Activated T-cell treated with anti-CD3 and anti-CD28 coated beads, Interleukin-2, amount 50 U/mL, for 24 hours (primary cell): ENCODE data around the gene ZNF69.
"Not testable (repeated sequence)": the region's sequence is repeated elsewhere in the genome, so short reads cannot be mapped to it uniquely, and the experiment has no call there.

Experiments used
- DNase-seq: peaks from one replicate; pipeline ENCODE4 v3.0.0-alpha.2; 2020
- H3K27ac Mint-ChIP-seq: 2 replicates; pipeline ENCODE4 v1.8.0; 2020; ENCODE audit warnings: mild to moderate bottlenecking, mixed read lengths
- H3K27me3 Mint-ChIP-seq: 2 replicates; pipeline ENCODE4 v1.8.0; 2020; ENCODE audit warnings: mixed read lengths
- H3K36me3 Mint-ChIP-seq: 2 replicates; pipeline ENCODE4 v1.8.0; 2020; ENCODE audit warnings: low read depth, mixed read lengths
- H3K4me1 Mint-ChIP-seq: 2 replicates; pipeline ENCODE4 v1.8.0; 2020; ENCODE audit warnings: low read depth, mixed read lengths
- H3K4me3 Mint-ChIP-seq: 2 replicates; pipeline ENCODE4 v1.8.0; 2020; ENCODE audit warnings: mild to moderate bottlenecking, moderate library complexity, mixed read lengths
- H3K9me3 Mint-ChIP-seq: 2 replicates; pipeline ENCODE4 v1.8.0; 2020; ENCODE audit warnings: mixed read lengths

Gene ZNF69

DNA sequence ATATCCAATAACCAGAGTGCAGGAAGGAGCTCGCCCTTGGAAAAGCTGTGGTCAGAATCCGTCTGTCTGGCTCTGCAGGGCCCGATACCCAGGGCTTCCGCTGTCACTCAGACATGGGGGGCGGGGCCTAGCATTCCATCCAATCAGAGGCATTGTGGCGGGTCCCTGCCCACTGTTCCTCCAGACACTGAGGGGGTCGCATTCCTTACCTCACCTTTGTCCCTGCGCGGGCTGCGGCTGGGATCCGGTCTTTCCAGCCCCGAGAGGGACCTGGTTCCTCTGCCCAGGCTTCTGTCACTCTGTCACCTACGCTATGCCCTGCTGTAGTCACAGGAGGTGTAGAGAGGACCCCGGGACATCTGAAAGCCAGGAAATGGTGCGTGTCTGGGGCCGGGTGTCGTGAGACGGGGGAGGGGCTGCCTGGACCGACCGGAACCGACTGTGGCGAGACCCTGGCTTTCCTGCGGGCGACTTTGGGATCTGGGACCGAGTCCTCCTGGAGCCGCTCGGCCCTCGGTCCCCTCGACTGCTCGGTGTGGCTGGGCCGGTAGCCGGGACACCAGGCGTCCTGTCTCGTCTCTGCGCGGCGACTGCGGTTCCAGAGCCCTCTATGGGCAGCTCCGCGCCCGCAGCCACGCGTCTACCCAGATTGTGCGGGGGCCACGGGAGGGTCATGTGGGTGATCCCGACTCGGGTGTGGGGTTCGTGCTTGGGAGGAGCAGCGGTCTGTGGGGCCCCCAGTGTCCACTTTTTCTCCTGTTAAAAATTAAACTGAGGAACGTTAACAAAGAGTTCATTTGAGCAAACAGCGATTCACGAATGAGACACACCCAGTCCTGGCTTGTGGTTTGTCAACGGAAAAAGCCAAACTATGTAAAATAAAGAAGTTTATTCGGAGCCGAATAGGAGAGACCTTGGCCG, at the start of gene ZNF69:
Gene ZNF69, plus strand, starts transcription at position 172 of the 921 bp plus-strand sequence. Its CDS starts 142 bp downstream, at position 314.
- DNase-seq, result peak; percentile 81
- Mint-ChIP-seq H3K36me3 (peaks cover 6% of the 10 kb centered on the region), H3K9me3 (peaks cover 4% of the 10 kb centered on the region), H3K27ac (peak within 1 kb of the TSS; percentile 85), H3K4me1 (peaks cover 25% of the 10 kb centered on the region), H3K4me3 (peak within 1 kb of the TSS; percentile 86), H3K27me3 (no peaks in the 10 kb centered on the region)

DNA sequence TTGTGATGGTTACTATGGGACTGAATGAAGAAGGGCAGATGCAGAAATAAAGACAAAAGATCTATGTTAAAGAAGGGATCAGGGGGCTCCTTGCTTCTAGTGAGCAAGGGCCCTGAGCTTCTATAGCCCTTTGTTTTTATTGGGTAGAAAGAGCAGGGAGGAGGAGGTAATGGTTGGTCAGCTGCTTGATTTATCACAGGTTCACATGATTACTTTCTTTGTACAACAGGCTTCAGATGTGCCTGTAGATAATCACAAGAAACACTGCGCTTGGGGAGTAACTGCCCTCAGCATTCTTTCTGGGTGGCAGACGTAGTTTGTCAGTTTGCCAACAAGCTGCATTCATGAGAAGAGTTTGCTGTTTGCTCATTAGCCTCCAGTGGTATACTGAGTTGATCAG, 43.9 kb upstream of the ZNF69 start:
- no peak overlapping the region for H3K27ac Mint-ChIP-seq
- no peak for DNase-seq

DNA sequence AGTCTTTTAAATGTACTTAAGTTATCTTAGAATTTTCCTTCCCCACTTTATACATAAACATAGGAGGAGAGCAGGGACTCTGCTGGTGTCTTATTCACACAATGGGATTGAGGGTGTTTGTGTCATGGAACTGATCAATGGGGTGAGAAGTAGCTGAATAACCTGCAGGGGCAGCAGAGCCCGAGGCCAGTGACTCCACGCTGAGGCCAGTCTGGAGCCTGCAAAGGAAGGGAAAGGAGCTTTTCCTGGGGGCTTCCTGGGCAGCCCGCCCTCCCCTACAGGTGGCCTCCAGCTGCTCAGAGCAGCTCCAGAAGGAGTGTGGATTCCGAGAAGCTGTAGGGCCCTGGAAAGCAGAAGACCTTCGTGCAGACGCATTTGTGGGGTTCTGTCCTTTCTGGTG, 40.0 kb upstream of the ZNF69 start:
- Mint-ChIP-seq H3K4me1 (peaks cover 26% of the 10 kb centered on the region), H3K4me3 (peak overlapping the region; percentile 82), H3K9me3 (peaks cover 20% of the 10 kb centered on the region), H3K36me3 (peaks cover 26% of the 10 kb centered on the region)
- not testable (repeated sequence) for H3K27me3 Mint-ChIP-seq, H3K27ac Mint-ChIP-seq, DNase-seq

More for the DNA sequence above, 43.9 kb upstream of the ZNF69 start:
- Mint-ChIP-seq H3K9me3 (peaks cover 24% of the 10 kb centered on the region), H3K27me3 (peaks cover 2% of the 10 kb centered on the region), H3K4me3 (no peak overlapping the region), H3K4me1 (peaks cover 11% of the 10 kb centered on the region), H3K36me3 (peaks cover 7% of the 10 kb centered on the region)

DNA sequence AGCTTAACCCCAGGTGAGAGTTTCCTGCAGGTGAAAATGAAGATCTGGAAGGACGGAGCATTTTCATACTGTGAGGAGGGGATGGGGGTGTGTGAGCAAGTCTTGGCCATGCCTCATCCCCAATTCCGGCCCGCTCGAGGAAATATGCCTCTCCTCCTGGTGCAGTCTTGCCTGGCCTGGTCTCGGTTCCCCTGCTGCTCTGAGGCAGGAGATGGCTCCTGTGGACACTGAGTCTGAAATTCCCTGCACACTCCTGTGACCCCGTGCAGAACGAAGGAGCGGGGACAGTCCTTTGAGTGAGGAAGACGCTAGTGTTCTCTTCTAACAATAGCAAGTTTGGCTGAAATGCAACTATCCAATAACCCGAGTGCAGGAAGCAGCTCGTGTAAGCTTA, 39.4 kb upstream of the ZNF69 start:
- peaks cover 26% of the 10 kb centered on the region for H3K4me1 Mint-ChIP-seq
- H3K4me3 Mint-ChIP-seq, result peak overlapping the region; percentile 82
- peaks cover 29% of the 10 kb centered on the region for H3K36me3 Mint-ChIP-seq
- H3K27me3 Mint-ChIP-seq, result peaks cover 2% of the 10 kb centered on the region
- no peak for DNase-seq
- H3K9me3 Mint-ChIP-seq, result peaks cover 22% of the 10 kb centered on the region
- H3K27ac Mint-ChIP-seq, result peak overlapping the region; percentile 77

DNA sequence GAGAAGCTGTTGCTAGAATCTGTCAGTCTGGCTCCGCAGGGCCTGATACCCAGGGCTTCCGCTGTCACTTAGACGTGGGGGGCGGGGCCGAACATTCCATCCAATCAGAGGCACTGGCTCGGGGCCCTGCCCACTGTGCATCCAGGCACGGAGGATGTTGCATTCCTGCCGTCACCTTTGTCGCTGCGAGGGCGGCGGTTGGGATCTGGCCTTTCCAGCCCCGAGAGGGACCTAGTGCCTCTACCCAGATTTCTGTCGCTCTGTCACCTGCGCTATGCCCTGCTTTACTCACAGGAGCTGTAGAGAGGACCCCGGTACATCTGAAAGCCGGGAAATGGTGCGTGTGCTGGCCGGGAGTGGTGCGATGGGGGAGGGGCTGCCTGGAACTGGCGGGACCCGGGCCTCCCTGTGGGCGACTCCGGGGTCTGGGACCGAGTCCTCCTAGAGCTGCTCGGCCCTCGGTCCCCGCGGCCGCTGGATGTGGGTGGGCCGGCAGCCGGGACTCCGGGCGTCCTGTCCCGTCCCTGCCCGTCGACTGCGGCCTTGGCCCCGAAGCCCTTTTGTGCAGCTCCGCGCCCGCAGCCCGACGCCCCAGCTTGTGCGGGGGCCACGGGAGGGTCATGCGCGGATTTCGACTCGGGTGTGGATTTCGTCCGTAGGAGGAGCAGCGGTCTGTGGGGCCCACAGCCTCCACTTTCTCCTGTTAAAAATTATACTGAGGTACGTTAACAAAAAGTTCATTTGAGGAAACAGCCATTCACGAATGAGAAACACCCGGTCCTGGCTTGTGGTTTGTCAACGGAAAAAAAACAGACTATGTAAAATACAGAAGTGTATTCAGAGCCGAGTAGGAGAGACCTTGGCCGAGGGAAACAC, 38.8 kb upstream of the ZNF69 start, which contains the start of gene ZNF439:
Gene ZNF439, plus strand, starts transcription at position 133 of the 876 bp plus-strand sequence. Its CDS starts 142 bp downstream, at position 275.
- peak; percentile 87 for DNase-seq
- H3K27ac Mint-ChIP-seq, result peak within 1 kb of the TSS; percentile 77
- peaks cover 20% of the 10 kb centered on the region for H3K9me3 Mint-ChIP-seq
- peaks cover 34% of the 10 kb centered on the region for H3K36me3 Mint-ChIP-seq
- peak within 1 kb of the TSS; percentile 82 for H3K4me3 Mint-ChIP-seq
- peaks cover 2% of the 10 kb centered on the region for H3K27me3 Mint-ChIP-seq
- H3K4me1 Mint-ChIP-seq, result peaks cover 23% of the 10 kb centered on the region

DNA sequence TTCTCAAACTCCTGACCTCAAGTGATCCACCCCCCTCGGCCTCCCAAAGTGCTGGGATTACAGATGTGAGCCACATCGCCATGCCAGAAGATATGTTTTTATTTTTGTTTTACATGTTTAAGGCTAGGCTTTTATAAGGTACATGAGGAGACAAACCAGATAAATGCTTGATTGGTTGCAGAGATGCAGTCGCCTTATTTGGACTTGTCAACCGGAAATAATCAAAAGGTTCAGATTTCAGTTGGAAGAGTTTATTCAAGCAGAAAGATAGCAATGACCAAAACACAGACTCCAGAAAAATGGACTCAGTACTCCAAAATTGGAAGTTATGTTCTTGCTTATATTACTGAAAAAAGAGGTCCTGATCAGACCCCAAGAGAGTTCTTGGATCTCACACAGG, 37.3 kb upstream of the ZNF69 start:
- peaks cover 23% of the 10 kb centered on the region for H3K9me3 Mint-ChIP-seq
- H3K4me1 Mint-ChIP-seq, result peaks cover 23% of the 10 kb centered on the region
- not testable (repeated sequence) for H3K27ac Mint-ChIP-seq, H3K4me3 Mint-ChIP-seq, DNase-seq, H3K27me3 Mint-ChIP-seq
- H3K36me3 Mint-ChIP-seq, result peaks cover 43% of the 10 kb centered on the region

DNA sequence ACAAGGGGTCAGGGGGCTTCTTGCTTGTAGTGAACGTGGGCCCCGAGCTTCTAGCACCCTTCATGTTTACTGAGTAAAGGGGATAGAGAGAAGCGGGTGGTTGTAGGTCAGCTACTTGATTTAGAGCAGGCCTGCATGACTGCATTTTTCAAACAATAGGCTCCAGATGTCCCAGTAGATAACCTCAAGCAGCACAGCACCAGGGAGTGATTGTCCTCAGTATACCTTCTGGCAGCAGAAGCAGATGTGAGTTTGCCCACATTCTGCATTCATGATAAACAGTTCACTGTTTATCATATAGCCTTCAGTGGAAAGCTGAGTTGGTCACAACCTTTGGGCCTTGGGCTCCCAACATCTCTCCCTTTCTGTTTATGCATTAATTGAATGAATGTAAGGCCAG, 34.2 kb upstream of the ZNF69 start:
- H3K27ac Mint-ChIP-seq, result no peak overlapping the region
- H3K27me3 Mint-ChIP-seq, result peaks cover under 1% of the 10 kb centered on the region
- no peak overlapping the region for H3K4me3 Mint-ChIP-seq
- H3K36me3 Mint-ChIP-seq, result peaks cover 61% of the 10 kb centered on the region
- H3K9me3 Mint-ChIP-seq, result peaks cover 44% of the 10 kb centered on the region
- peaks cover 18% of the 10 kb centered on the region for H3K4me1 Mint-ChIP-seq
- no peak for DNase-seq

DNA sequence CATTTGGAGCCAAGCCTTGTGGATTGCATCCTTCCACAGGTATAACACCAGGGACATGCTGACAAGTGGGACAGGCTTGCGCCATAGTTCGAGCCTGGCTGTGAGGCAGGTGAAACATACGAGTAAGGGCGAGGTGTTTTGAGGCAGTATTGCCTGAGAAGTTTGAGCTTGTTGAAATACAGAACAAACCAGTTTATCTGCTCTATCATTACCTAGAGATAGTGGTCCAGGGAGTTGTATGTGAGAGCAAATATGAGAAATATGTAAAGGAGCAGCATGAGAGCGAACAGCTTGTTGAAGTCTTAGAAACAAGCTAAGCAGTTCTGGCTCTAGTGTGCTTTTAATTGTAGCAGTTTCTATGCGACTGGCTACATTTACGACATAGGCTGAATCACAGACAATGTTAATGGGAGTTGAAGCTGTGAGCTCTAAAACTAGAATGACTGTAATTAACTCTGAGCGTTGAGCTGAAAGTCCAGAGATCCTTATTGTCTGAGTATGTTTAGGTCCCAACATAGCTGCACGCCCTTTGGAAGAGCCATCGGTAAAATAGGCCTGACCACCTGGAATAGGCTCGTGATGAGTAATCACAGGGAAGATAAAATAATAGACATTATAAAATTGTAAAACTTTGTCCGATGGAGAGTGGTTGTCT, 30.9 kb upstream of the ZNF69 start:
- Mint-ChIP-seq H3K36me3 (peaks cover 67% of the 10 kb centered on the region), H3K4me3 (no peak overlapping the region), H3K27me3 (no peaks in the 10 kb centered on the region), H3K9me3 (peaks cover 67% of the 10 kb centered on the region), H3K4me1 (no peaks in the 10 kb centered on the region), H3K27ac (no peak overlapping the region)
- DNase-seq, result no peak

DNA sequence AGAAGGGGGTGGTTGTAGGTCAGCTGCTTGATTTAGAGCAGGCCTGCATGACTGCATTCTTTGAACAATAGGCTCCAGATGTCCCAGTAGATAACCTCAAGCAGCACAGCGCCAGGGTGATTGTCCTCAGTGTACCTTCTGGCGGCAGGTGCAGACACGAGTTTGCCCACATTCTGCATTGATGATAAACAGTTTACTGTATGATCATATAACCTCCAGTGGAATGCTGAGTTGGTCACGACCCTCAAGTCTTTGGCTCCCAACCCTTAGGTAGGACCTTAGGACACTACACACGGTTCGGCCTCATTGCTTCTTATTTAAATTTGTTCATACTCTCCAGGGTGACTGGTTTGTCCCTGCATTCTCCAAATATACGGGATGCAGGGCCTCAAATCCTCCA, 26.9 kb upstream of the ZNF69 start:
- Mint-ChIP-seq H3K36me3 (peaks cover 78% of the 10 kb centered on the region), H3K27ac (no peak overlapping the region), H3K27me3 (no peaks in the 10 kb centered on the region), H3K4me3 (no peak overlapping the region), H3K4me1 (no peaks in the 10 kb centered on the region), H3K9me3 (peaks cover 77% of the 10 kb centered on the region)
- DNase-seq, result no peak

DNA sequence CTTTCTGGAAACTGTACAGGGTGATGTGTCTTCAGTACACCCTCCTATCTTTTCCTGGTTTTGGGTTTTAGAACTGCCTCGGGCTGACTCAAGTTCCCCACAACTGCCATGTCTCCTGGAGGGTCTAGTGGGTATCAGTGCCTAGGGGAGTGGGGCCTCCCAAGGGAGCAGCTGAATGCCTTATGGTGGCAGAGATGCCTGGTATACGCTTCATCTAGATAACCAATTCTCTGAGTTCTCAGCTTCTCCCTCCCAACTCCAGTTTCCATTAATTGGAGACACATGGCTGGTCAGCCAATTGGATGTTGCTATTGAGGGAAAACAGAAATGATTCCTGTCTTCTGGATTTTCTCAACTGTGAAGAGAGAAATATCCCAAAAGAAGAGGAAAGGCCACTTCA, 26.3 kb upstream of the ZNF69 start:
- Mint-ChIP-seq H3K27ac (no peak overlapping the region), H3K27me3 (no peaks in the 10 kb centered on the region), H3K36me3 (peaks cover 78% of the 10 kb centered on the region), H3K9me3 (peaks cover 77% of the 10 kb centered on the region), H3K4me1 (no peaks in the 10 kb centered on the region), H3K4me3 (no peak overlapping the region)
- no peak for DNase-seq

DNA sequence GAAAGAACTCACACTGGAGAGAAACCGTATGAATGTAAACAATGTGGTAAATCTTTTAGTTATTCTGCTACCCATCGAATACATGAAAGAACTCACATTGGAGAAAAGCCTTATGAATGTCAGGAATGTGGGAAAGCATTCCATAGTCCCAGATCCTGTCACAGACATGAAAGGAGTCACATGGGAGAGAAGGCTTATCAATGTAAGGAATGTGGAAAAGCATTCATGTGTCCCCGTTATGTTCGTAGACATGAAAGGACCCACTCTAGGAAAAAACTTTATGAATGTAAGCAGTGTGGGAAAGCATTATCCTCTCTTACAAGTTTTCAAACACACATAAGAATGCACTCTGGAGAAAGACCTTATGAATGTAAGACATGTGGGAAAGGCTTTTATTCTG, 19.8 kb upstream of the ZNF69 start:
- H3K27ac Mint-ChIP-seq, H3K27me3 Mint-ChIP-seq, H3K4me3 Mint-ChIP-seq, DNase-seq, H3K4me1 Mint-ChIP-seq: not testable (repeated sequence)
- Mint-ChIP-seq H3K9me3 (peaks cover 71% of the 10 kb centered on the region), H3K36me3 (peaks cover 76% of the 10 kb centered on the region)

DNA sequence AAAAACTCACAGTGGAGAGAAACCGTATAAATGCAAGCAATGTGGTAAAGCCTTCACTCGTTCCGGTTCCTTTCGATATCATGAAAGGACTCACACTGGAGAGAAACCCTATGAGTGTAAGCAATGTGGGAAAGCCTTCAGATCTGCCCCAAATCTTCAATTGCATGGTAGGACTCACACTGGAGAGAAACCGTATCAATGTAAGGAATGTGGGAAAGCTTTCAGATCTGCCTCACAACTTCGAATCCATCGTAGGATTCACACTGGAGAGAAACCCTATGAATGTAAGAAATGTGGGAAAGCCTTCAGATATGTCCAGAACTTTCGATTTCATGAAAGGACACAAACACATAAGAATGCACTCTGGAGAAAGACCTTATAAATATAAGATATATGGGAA, 19.4 kb upstream of the ZNF69 start:
- H3K36me3 Mint-ChIP-seq, result peaks cover 76% of the 10 kb centered on the region
- no peaks in the 10 kb centered on the region for H3K27me3 Mint-ChIP-seq
- H3K4me3 Mint-ChIP-seq, result no peak overlapping the region
- no peak overlapping the region for H3K27ac Mint-ChIP-seq
- no peak for DNase-seq
- no peaks in the 10 kb centered on the region for H3K4me1 Mint-ChIP-seq
- peaks cover 69% of the 10 kb centered on the region for H3K9me3 Mint-ChIP-seq

DNA sequence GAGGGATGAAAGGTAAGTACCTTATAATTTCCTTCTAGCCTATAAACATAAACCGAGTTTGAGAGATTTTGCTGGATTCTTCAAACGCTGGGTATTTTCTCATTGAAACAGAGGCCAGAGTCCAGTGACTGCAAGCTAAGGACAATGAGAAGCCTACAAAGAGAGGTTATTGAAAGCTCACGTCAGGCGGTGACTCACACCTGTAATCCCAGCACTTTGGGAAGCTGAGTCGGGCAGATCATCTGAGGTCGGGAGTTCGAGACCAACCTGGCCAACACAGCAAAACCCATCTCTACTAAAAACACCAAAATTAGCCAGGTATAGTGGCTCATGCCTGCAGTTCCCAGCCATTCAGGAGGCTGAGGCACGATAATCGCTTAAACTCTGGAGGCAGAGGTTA, 15.0 kb upstream of the ZNF69 start:
- no peaks in the 10 kb centered on the region for H3K27me3 Mint-ChIP-seq
- H3K27ac Mint-ChIP-seq, result no peak overlapping the region
- no peak for DNase-seq
- peaks cover 42% of the 10 kb centered on the region for H3K9me3 Mint-ChIP-seq
- no peak overlapping the region for H3K4me3 Mint-ChIP-seq
- H3K36me3 Mint-ChIP-seq, result peaks cover 34% of the 10 kb centered on the region
- H3K4me1 Mint-ChIP-seq, result no peaks in the 10 kb centered on the region

DNA sequence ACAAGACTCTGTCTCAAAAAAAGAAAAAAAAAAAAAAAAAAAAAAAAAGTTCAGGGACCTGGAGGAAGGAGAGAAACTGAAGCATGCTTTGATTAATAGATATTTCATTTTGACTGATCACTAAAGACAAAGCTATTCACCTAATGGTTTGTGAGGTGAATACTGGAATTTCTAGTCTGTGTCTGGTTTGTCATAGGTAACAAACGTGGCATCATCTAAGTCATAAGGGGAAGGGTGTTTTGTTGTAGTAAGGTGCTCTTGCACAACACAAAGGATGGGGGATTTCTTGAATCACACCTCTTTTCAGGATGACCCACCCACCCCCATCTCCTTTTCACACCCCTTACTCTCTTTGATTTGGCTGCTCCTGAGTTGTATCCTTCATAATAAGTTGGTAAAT, 13.8 kb upstream of the ZNF69 start:
- Mint-ChIP-seq H3K4me1 (no peaks in the 10 kb centered on the region), H3K4me3 (no peak overlapping the region), H3K36me3 (peaks cover 22% of the 10 kb centered on the region), H3K27ac (no peak overlapping the region), H3K27me3 (no peaks in the 10 kb centered on the region), H3K9me3 (peaks cover 30% of the 10 kb centered on the region)
- no peak for DNase-seq
